ENCODE data around the gene RTTN. TPM values are rescaled to one million over a fixed set of nuclear protein-coding genes. Genes with fewer than 3 reads are reported as not detected.

The RTTN gene
- total RNA-seq, 2 experiments from 2014 or later: 21.4 to 25.5 TPM

DNA sequence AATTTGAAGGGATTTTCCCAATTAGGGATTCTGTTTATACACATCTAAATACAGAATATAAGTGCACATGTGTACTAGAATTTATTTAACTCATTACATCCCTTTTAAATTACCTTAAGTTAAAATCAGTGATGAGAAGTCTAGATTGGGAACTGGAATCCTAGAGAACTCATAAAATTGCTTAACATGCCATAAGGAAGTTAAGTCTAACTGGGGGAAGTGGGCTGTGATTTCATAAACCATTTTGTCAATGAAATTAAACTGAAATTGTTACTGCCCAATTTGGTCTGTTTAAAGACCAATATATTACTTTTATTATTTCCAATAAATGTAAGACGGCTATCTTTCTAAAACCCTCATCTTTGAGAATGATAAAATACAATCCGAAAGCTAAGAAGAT is 185.5 kb downstream of the RTTN start:
- Histone ChIP-seq H3K4me3 (ENCODE audit: low read length) (no peak overlapping the region), H3K27me3 (ENCODE audit: control insufficient read depth in 1 of 2, insufficient read depth in 2 of 2, low read length in 2 of 2) (no peaks in the 10 kb centered on the region), H3K36me3 (ENCODE audit: insufficient read depth, low read length) (peaks cover 46% of the 10 kb centered on the region), H3K9me3 (ENCODE audit: control insufficient read depth in 1 of 2, insufficient read depth in 1 of 2, low read length in 2 of 2) (no peaks in the 10 kb centered on the region), H3K4me1 (ENCODE audit: insufficient read depth, low read length) (no peaks in the 10 kb centered on the region), H3K27ac (ENCODE audit: low read depth in 1 of 2, low read length in 2 of 2) (no peak overlapping the region)
- ChIA-PET CTCF (no interaction called here), POLR2A (no interaction called here)
- no peak overlapping the region for H3K4me3 Mint-ChIP-seq
- no peaks in the 10 kb centered on the region for H3K4me1 Mint-ChIP-seq (ENCODE audit: low read depth)
- DNase-seq (no peak), ATAC-seq (ENCODE audit: poor library complexity) (no peak)
- intact Hi-C loops (cut with DNase I, micrococcal nuclease): no loop called here
- TF ChIP-seq, protein P1, sequence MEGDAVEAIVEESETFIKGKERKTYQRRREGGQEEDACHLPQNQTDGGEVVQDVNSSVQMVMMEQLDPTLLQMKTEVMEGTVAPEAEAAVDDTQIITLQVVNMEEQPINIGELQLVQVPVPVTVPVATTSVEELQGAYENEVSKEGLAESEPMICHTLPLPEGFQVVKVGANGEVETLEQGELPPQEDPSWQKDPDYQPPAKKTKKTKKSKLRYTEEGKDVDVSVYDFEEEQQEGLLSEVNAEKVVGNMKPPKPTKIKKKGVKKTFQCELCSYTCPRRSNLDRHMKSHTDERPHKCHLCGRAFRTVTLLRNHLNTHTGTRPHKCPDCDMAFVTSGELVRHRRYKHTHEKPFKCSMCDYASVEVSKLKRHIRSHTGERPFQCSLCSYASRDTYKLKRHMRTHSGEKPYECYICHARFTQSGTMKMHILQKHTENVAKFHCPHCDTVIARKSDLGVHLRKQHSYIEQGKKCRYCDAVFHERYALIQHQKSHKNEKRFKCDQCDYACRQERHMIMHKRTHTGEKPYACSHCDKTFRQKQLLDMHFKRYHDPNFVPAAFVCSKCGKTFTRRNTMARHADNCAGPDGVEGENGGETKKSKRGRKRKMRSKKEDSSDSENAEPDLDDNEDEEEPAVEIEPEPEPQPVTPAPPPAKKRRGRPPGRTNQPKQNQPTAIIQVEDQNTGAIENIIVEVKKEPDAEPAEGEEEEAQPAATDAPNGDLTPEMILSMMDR (IDR thresholded peaks at IDR 0.05): no peak
- no peak overlapping the region for H3K27ac Mint-ChIP-seq
- H3K9me3 Mint-ChIP-seq: no peaks in the 10 kb centered on the region
- H3K27me3 Mint-ChIP-seq: no peaks in the 10 kb centered on the region
- H3K36me3 Mint-ChIP-seq (ENCODE audit: low read depth): peaks cover 85% of the 10 kb centered on the region

DNA sequence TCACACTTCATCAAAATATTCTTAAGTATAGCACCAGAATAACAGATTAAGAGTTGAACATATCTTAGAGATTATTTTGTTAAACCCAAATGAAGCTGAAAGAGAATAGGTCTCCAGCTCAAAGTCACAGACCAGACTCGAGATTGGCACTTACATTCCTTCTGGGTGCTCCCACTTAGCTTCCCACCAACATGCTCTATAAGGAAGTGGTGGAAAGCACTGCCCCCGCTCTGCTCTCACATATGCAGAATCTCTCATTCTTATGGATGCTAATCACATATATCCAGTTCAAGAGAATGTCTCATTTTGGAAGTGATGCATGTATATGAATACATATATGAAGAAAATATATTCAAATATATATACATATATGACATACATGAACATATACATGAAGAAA is 186.4 kb downstream of the RTTN start:
- H3K36me3 Mint-ChIP-seq (ENCODE audit: low read depth): peaks cover 84% of the 10 kb centered on the region
- no peaks in the 10 kb centered on the region for H3K4me1 Mint-ChIP-seq (ENCODE audit: low read depth)
- Histone ChIP-seq H3K4me1 (ENCODE audit: insufficient read depth, low read length) (no peaks in the 10 kb centered on the region), H3K27ac (ENCODE audit: low read depth in 1 of 2, low read length in 2 of 2) (no peak overlapping the region), H3K27me3 (ENCODE audit: control insufficient read depth in 1 of 2, insufficient read depth in 2 of 2, low read length in 2 of 2) (no peaks in the 10 kb centered on the region), H3K4me3 (ENCODE audit: low read length) (no peak overlapping the region), H3K36me3 (ENCODE audit: insufficient read depth, low read length) (peaks cover 43% of the 10 kb centered on the region), H3K9me3 (ENCODE audit: control insufficient read depth in 1 of 2, insufficient read depth in 1 of 2, low read length in 2 of 2) (no peaks in the 10 kb centered on the region)
- H3K27ac Mint-ChIP-seq: no peak overlapping the region
- DNase-seq: no peak
- intact Hi-C loops (cut with DNase I, micrococcal nuclease): no loop called here
- ChIA-PET CTCF (no interaction called here), POLR2A (no interaction called here)
- no peak overlapping the region for H3K4me3 Mint-ChIP-seq
- no peaks in the 10 kb centered on the region for H3K27me3 Mint-ChIP-seq
- no peaks in the 10 kb centered on the region for H3K9me3 Mint-ChIP-seq
- TF ChIP-seq, protein P1 (IDR thresholded peaks at IDR 0.05): no peak
- ATAC-seq (ENCODE audit: poor library complexity): no peak

DNA sequence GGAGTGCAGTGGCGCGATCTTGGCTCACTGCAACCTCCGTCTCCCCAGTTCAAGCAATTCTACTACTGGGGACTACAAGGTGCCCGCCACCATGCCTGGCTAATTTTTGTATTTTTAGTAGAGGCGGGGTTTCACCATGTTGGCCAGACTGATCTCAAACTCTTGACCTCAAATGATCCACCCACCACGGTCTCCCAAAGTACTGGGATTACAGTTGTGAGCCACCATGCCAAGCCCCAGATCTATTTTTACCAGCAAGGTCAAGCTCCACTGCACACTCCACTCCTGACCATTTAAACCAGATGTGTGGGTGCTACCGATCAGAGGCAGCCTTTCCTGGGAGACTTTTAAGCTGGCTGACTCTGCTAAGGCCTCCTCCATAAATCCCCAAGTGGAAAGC is 190.4 kb downstream of the RTTN start:
- no peak overlapping the region for H3K4me3 Mint-ChIP-seq
- POLR2A ChIA-PET: no interaction called here
- TF ChIP-seq, protein P1 (IDR thresholded peaks at IDR 0.05): no peak
- CTCF ChIA-PET: no interaction called here
- H3K27me3 ChIP-seq (ENCODE audit: control insufficient read depth in 1 of 2, insufficient read depth in 2 of 2, low read length in 2 of 2): no peaks in the 10 kb centered on the region
- H3K36me3 ChIP-seq (ENCODE audit: insufficient read depth, low read length): peaks cover 24% of the 10 kb centered on the region
- no peaks in the 10 kb centered on the region for H3K27me3 Mint-ChIP-seq
- no peaks in the 10 kb centered on the region for H3K9me3 Mint-ChIP-seq
- no peaks in the 10 kb centered on the region for H3K4me1 Mint-ChIP-seq (ENCODE audit: low read depth)
- no peak overlapping the region for H3K27ac ChIP-seq (ENCODE audit: low read depth in 1 of 2, low read length in 2 of 2)
- no peak for DNase-seq
- no peaks in the 10 kb centered on the region for H3K4me1 ChIP-seq (ENCODE audit: insufficient read depth, low read length)
- no peak overlapping the region for H3K4me3 ChIP-seq (ENCODE audit: low read length)
- H3K9me3 ChIP-seq (ENCODE audit: control insufficient read depth in 1 of 2, insufficient read depth in 1 of 2, low read length in 2 of 2): no peaks in the 10 kb centered on the region
- intact Hi-C loops (cut with DNase I, micrococcal nuclease): no loop called here
- H3K27ac Mint-ChIP-seq: no peak overlapping the region
- peaks cover 82% of the 10 kb centered on the region for H3K36me3 Mint-ChIP-seq (ENCODE audit: low read depth)
- no peak for ATAC-seq (ENCODE audit: poor library complexity)
